CD4-positive, alpha-beta T cell (primary cell): ENCODE data around the gene TMEM132D. TPM values are rescaled to one million over a fixed set of nuclear protein-coding genes. Genes with fewer than 3 reads are reported as not detected.

Experiments used
- ATAC-seq: fragments of 200-7000 bp; cut with Tn5 transposase; one replicate; pipeline ENCODE4 v1.10.0; 2022; ENCODE audit warnings: mild to moderate bottlenecking; ENCODE audit not compliant: poor library complexity
- CTCF ChIA-PET: fragments of 350-600 bp; sonication (Branson Sonifier 250); formaldehyde crosslinking; loops from one replicate; lab custom pipeline; 2021; ENCODE audit warnings: antibody characterized with exemption, inconsistent platforms; lab: Charles Lee
- POLR2A ChIA-PET: fragments of 350-600 bp; sonication (Branson Sonifier 250); formaldehyde crosslinking; loops from one replicate; lab custom pipeline; 2021; ENCODE audit warnings: antibody characterized with exemption, inconsistent platforms; lab: Charles Lee
- DNase-seq, 14 experiments: peaks; one replicate each; pipeline ENCODE4 v3.0.0-alpha.2; 2013 to 2020; ENCODE audit warnings: mixed read lengths in 2 of 14
- H3K27ac ChIP-seq, 2 donors: one replicate each; pipeline versions ENCODE4 v1.5.1 to v1.7.0; 2013; ENCODE audit warnings: low read length in 2 of 2, low read depth in 1 of 2, mild to moderate bottlenecking in 1 of 2
- H3K27me3 ChIP-seq, 2 experiments: 1 replicate in 1 of 2; 2 replicates in 1 of 2; pipeline versions ENCODE4 v1.6.1 to v1.7.0; 2013; ENCODE audit warnings: low read length in 2 of 2, control low read depth in 1 of 2, mild to moderate bottlenecking in 1 of 2, moderate library complexity in 1 of 2; ENCODE audit not compliant: insufficient read depth in 2 of 2, control insufficient read depth in 1 of 2
- H3K36me3 ChIP-seq: one replicate; pipeline ENCODE4 v1.6.1; 2013; ENCODE audit warnings: low read length, control low read depth; ENCODE audit not compliant: insufficient read depth
- H3K4me1 ChIP-seq: one replicate; pipeline ENCODE4 v1.6.1; 2013; ENCODE audit warnings: low read length, control low read depth; ENCODE audit not compliant: insufficient read depth
- H3K4me3 ChIP-seq: one replicate; pipeline ENCODE4 v1.5.1; 2013; ENCODE audit warnings: mild to moderate bottlenecking, low read length, moderate library complexity
- H3K9me3 ChIP-seq, 2 experiments: 1 replicate in 1 of 2; 2 replicates in 1 of 2; pipeline versions ENCODE4 v1.6.1 to v1.7.0; 2013; ENCODE audit warnings: low read length in 2 of 2, mild to moderate bottlenecking in 2 of 2, control low read depth in 1 of 2, moderate library complexity in 1 of 2; ENCODE audit not compliant: control insufficient read depth in 1 of 2, insufficient read depth in 1 of 2
- H3K27ac Mint-ChIP-seq: one replicate; pipeline ENCODE4 v1.8.0; 2020; ENCODE audit warnings: mixed read lengths
- H3K27me3 Mint-ChIP-seq: one replicate; pipeline ENCODE4 v1.8.0; 2021; ENCODE audit warnings: mixed read lengths
- H3K36me3 Mint-ChIP-seq: one replicate; pipeline ENCODE4 v1.8.0; 2021; ENCODE audit warnings: low read depth, mixed read lengths
- H3K4me1 Mint-ChIP-seq: one replicate; pipeline ENCODE4 v1.8.0; 2021; ENCODE audit warnings: low read depth, mixed read lengths
- H3K4me3 Mint-ChIP-seq: one replicate; pipeline ENCODE4 v1.8.0; 2020; ENCODE audit warnings: mild to moderate bottlenecking, mixed read lengths
- H3K9me3 Mint-ChIP-seq: one replicate; pipeline ENCODE4 v1.8.0; 2020; ENCODE audit warnings: mixed read lengths
- CTCF ChIP-seq: fragments of 200-600 bp; IDR thresholded peaks from one replicate; pipeline ENCODE4 v1.8.0; 2022; ENCODE audit warnings: antibody characterized with exemption, mild to moderate bottlenecking
- intact Hi-C, 2 experiments: fragments of 100-400 bp; cut with DNase I in 1 of 2; cut with micrococcal nuclease in 1 of 2; formaldehyde crosslinking; loops; one replicate each; pipeline versions ENCODE4 v1.15.1 to v1.9.0; 2023 to 2025; cut with DNase I, micrococcal nuclease
- total RNA-seq, 174 experiments: library from RNA in 2 of 174; stranded (reverse) in 2 of 174; gene quantifications; one replicate each; pipeline ENCODE4 v1.2.3 and lab custom pipeline; 2021 to 2026

Gene TMEM132D
- total RNA-seq, 2 experiments from 2014 or later = not detected

- Mint-ChIP-seq H3K9me3 (peaks cover 11% of the 10 kb centered on the region), H3K27ac (no peak overlapping the region), H3K27me3 (no peaks in the 10 kb centered on the region), H3K4me3 (no peak overlapping the region), H3K4me1 (no peaks in the 10 kb centered on the region), H3K36me3 (no peaks in the 10 kb centered on the region)
- Histone ChIP-seq H3K36me3 (no peaks in the 10 kb centered on the region), H3K4me1 (no peaks in the 10 kb centered on the region), H3K27ac (no peak overlapping the region), H3K27me3 (no peaks in the 10 kb centered on the region), H3K9me3 (peaks cover 4 to 20% of the 10 kb centered on the region in 2 experiments), H3K4me3 (no peak overlapping the region)
- ChIA-PET POLR2A (no interaction called here), CTCF (no interaction called here)
- intact Hi-C loops = no loop called here
- ATAC-seq = no peak
- no peak for DNase-seq
- TF ChIP-seq CTCF = no peak
Observed at GRCh38 chr12:129109174-129110001, 794.4 kb downstream of the TMEM132D start.

- no peaks in the 10 kb centered on the region for H3K36me3 Mint-ChIP-seq
- ChIA-PET CTCF (no interaction called here), POLR2A (no interaction called here)
- H3K27me3 Mint-ChIP-seq = no peaks in the 10 kb centered on the region
- no peak overlapping the region for H3K27ac ChIP-seq
- H3K4me3 ChIP-seq = no peak overlapping the region
- no peak for TF ChIP-seq CTCF
- H3K4me3 Mint-ChIP-seq = no peak overlapping the region
- no peaks in the 10 kb centered on the region for H3K27me3 ChIP-seq
- ATAC-seq (no peak), DNase-seq (no peak)
- intact Hi-C loops = no loop called here
- peaks cover 4 to 25% of the 10 kb centered on the region in 2 experiments for H3K9me3 ChIP-seq
- H3K27ac Mint-ChIP-seq = no peak overlapping the region
- peaks cover 15% of the 10 kb centered on the region for H3K9me3 Mint-ChIP-seq
- H3K4me1 ChIP-seq = no peaks in the 10 kb centered on the region
- no peaks in the 10 kb centered on the region for H3K36me3 ChIP-seq
- no peaks in the 10 kb centered on the region for H3K4me1 Mint-ChIP-seq
Observed at GRCh38 chr12:129106772-129107171, 797.1 kb downstream of the TMEM132D start.

- peaks cover 6% of the 10 kb centered on the region for H3K9me3 Mint-ChIP-seq
- H3K9me3 ChIP-seq = peaks cover 4 to 16% of the 10 kb centered on the region in 2 experiments
- POLR2A ChIA-PET = no interaction called here
- no peaks in the 10 kb centered on the region for H3K4me1 Mint-ChIP-seq
- ATAC-seq (no peak), DNase-seq (no peak)
- no peaks in the 10 kb centered on the region for H3K27me3 ChIP-seq
- H3K4me1 ChIP-seq = no peaks in the 10 kb centered on the region
- no peaks in the 10 kb centered on the region for H3K36me3 ChIP-seq
- H3K27ac Mint-ChIP-seq = no peak overlapping the region
- no peaks in the 10 kb centered on the region for H3K36me3 Mint-ChIP-seq
- no peak for TF ChIP-seq CTCF
- H3K4me3 Mint-ChIP-seq = no peak overlapping the region
- no peaks in the 10 kb centered on the region for H3K27me3 Mint-ChIP-seq
- intact Hi-C loops = no loop called here
- H3K4me3 ChIP-seq = no peak overlapping the region
- CTCF ChIA-PET = no interaction called here
- no peak overlapping the region for H3K27ac ChIP-seq
Observed at GRCh38 chr12:129103231-129103630, 800.6 kb downstream of the TMEM132D start.
